Measurements from ENCODE around the gene DHRS2. TPM values are rescaled to one million over a fixed set of nuclear protein-coding genes. Genes with fewer than 3 reads are reported as not detected.

Gene DHRS2
- total and polyA plus RNA-seq, 4 experiments from 2014 or later, result not detected

GRCh38 chr14:23600806-23601205 lies 35.4 kb upstream of the DHRS2 start:
- POLR2A ChIA-PET (ENCODE audit: partially characterized antibody), result no interaction called here
- H3K9me3 Mint-ChIP-seq, result peaks cover 0 to 15% (median 4%) of the 10 kb centered on the region in 8 donors
- intact Hi-C loops (cut with micrococcal nuclease), result no loop called here
- H3K27ac ChIP-seq (ENCODE audit: low read depth, low read length), result no peak overlapping the region
- no peak overlapping the region for H3K4me3 ChIP-seq (ENCODE audit: low read length in 2 of 2)
- H3K4me1 ChIP-seq (ENCODE audit: insufficient read depth, low read length), result no peaks in the 10 kb centered on the region
- H3K9me3 ChIP-seq (ENCODE audit: control insufficient read depth in 1 of 2, low read length in 2 of 2), result no peaks in the 10 kb centered on the region
- no peaks in the 10 kb centered on the region for H3K36me3 ChIP-seq (ENCODE audit: insufficient read depth, low read length)
- CTCF ChIA-PET (ENCODE audit: partially characterized antibody), result interaction anchor here (1.0 to 3.0 kb wide), 4 partner anchors 10 to 310 kb away, joined by 3 to 10 read pairs (median 8); no protein-coding TSS in a partner anchor
- H3K27ac Mint-ChIP-seq, result no peak overlapping the region
- H3K27me3 ChIP-seq (ENCODE audit: insufficient read depth, low read length), result no peaks in the 10 kb centered on the region
- no peak overlapping the region for H3K4me3 Mint-ChIP-seq
- DNase-seq, result no peak
- no peaks in the 10 kb centered on the region for H3K27me3 Mint-ChIP-seq
- H3K4me1 Mint-ChIP-seq, result peaks cover 0 to 4% (median 2%) of the 10 kb centered on the region in 4 donors
- peaks cover 0 to 11% of the 10 kb centered on the region in 2 donors for H3K36me3 Mint-ChIP-seq

GRCh38 chr14:23601424-23601823 lies 34.7 kb upstream of the DHRS2 start:
- Histone ChIP-seq H3K36me3 (ENCODE audit: insufficient read depth, low read length) (no peaks in the 10 kb centered on the region), H3K4me3 (ENCODE audit: low read length in 2 of 2) (no peak overlapping the region), H3K27me3 (ENCODE audit: insufficient read depth, low read length) (no peaks in the 10 kb centered on the region), H3K9me3 (ENCODE audit: control insufficient read depth in 1 of 2, low read length in 2 of 2) (no peaks in the 10 kb centered on the region), H3K4me1 (ENCODE audit: insufficient read depth, low read length) (no peaks in the 10 kb centered on the region), H3K27ac (ENCODE audit: low read depth, low read length) (no peak overlapping the region)
- ChIA-PET POLR2A (ENCODE audit: partially characterized antibody) (no interaction called here), CTCF (ENCODE audit: partially characterized antibody) (interaction anchor here (1.0 to 3.0 kb wide), 4 partner anchors 10 to 309 kb away, joined by 3 to 10 read pairs (median 8); no protein-coding TSS in a partner anchor)
- no peak for DNase-seq
- H3K4me3 Mint-ChIP-seq, result no peak overlapping the region
- peaks cover 1 to 5% (median 2%) of the 10 kb centered on the region in 4 donors for H3K4me1 Mint-ChIP-seq
- peaks cover 0 to 11% of the 10 kb centered on the region in 2 donors for H3K36me3 Mint-ChIP-seq
- no peak overlapping the region for H3K27ac Mint-ChIP-seq
- peaks cover 0 to 15% (median 4%) of the 10 kb centered on the region in 8 donors for H3K9me3 Mint-ChIP-seq
- H3K27me3 Mint-ChIP-seq, result no peaks in the 10 kb centered on the region
- intact Hi-C loops (cut with micrococcal nuclease), result no loop called here

DNA sequence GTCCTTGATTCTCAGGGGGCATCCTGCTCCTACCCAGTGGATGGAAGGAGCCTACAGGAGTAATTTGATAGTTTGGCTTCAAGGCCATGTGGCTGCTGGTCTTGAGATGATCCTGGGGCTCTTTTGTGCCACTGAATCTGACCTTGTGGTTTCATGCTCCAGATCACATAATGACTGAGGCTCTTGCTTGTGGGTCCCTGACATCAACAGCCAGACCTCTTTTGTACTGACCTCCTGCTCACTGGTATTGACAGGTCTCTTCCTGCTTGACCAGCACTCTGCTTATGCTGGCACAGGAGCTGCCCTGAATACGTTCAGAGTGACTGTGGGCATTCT lies 34.4 kb upstream of the DHRS2 start:
- intact Hi-C loops (cut with micrococcal nuclease), result no loop called here
- DNase-seq, result no peak
- Histone ChIP-seq H3K27ac (ENCODE audit: low read depth, low read length) (no peak overlapping the region), H3K36me3 (ENCODE audit: insufficient read depth, low read length) (no peaks in the 10 kb centered on the region), H3K9me3 (ENCODE audit: control insufficient read depth in 1 of 2, low read length in 2 of 2) (no peaks in the 10 kb centered on the region), H3K4me3 (ENCODE audit: low read length in 2 of 2) (no peak overlapping the region), H3K27me3 (ENCODE audit: insufficient read depth, low read length) (no peaks in the 10 kb centered on the region), H3K4me1 (ENCODE audit: insufficient read depth, low read length) (no peaks in the 10 kb centered on the region)
- Mint-ChIP-seq H3K4me3 (no peak overlapping the region), H3K9me3 (peaks cover 0 to 15% (median 4%) of the 10 kb centered on the region in 8 donors), H3K4me1 (peaks cover 1 to 5% (median 4%) of the 10 kb centered on the region in 4 donors), H3K36me3 (peaks cover 0 to 11% of the 10 kb centered on the region in 2 donors), H3K27ac (no peak overlapping the region), H3K27me3 (peaks cover 0 to 2% of the 10 kb centered on the region in 2 donors)
- CTCF ChIA-PET (ENCODE audit: partially characterized antibody), result interaction anchor here (1.0 to 3.0 kb wide), 4 partner anchors 9 to 309 kb away, joined by 3 to 10 read pairs (median 8); no protein-coding TSS in a partner anchor
- POLR2A ChIA-PET (ENCODE audit: partially characterized antibody), result no interaction called here

DNA sequence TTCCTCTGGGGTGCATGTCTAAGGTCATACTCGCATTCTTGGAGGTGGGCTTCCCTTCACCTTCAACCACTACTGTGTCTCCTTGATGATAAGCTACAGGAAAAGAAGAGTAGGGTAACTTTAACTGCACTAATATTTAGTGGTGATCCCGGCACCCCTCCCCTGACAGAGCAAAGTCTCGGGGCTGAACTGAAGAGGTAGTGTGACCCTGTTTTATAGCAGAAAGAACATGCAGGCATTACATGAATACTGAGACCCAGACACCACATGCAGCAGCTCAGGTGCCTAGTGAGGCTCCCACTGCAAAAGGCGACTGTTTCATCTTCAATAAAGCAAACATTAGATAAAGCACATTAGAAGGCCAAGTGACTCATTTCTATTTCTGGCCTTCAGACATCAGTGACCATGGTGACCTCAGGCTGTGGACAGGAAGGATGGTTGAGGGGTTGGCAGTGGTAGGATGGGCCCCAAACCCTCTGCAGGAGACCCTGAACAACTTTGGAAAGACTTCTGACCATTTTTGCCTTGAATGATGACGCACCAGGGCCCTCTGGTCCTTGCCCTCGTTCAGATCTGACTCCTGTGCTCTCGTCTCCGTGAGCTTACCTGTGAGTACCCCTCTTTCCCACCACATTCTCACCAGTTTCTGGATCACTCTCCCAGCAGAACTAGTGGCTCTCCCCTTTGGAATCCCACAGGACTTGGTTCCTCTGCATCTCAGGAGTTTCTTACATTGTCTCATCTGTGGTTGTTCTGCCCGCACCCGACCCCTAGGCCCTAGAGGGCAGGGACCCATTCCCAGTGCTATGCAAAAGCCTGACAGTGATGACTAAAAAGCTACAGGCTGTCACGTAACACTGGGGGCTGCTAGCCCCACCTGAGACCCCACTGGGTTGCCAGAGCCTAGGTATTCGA lies 33.7 kb upstream of the DHRS2 start:
- Mint-ChIP-seq H3K4me3 (no peak overlapping the region), H3K36me3 (peaks cover 0 to 11% of the 10 kb centered on the region in 2 donors), H3K4me1 (peaks cover 1 to 5% (median 4%) of the 10 kb centered on the region in 4 donors), H3K27me3 (peaks cover 0 to 2% of the 10 kb centered on the region in 2 donors), H3K27ac (no peak overlapping the region), H3K9me3 (peaks cover 0 to 15% (median 4%) of the 10 kb centered on the region in 8 donors)
- no peaks in the 10 kb centered on the region for H3K36me3 ChIP-seq (ENCODE audit: insufficient read depth, low read length)
- DNase-seq, result no peak
- H3K27me3 ChIP-seq (ENCODE audit: insufficient read depth, low read length), result no peaks in the 10 kb centered on the region
- H3K9me3 ChIP-seq (ENCODE audit: control insufficient read depth in 1 of 2, low read length in 2 of 2), result no peaks in the 10 kb centered on the region
- ChIA-PET POLR2A (ENCODE audit: partially characterized antibody) (no interaction called here), CTCF (ENCODE audit: partially characterized antibody) (interaction anchor here (1.9 kb wide), 1 partner anchor 30 kb away, joined by 10 read pairs; no protein-coding TSS in a partner anchor)
- H3K27ac ChIP-seq (ENCODE audit: low read depth, low read length), result no peak overlapping the region
- H3K4me3 ChIP-seq (ENCODE audit: low read length in 2 of 2), result no peak overlapping the region
- intact Hi-C loops (cut with micrococcal nuclease), result no loop called here
- H3K4me1 ChIP-seq (ENCODE audit: insufficient read depth, low read length), result no peaks in the 10 kb centered on the region

- no peak for DNase-seq
- Histone ChIP-seq H3K36me3 (ENCODE audit: insufficient read depth, low read length) (no peaks in the 10 kb centered on the region), H3K27me3 (ENCODE audit: insufficient read depth, low read length) (no peaks in the 10 kb centered on the region), H3K4me1 (ENCODE audit: insufficient read depth, low read length) (no peaks in the 10 kb centered on the region), H3K9me3 (ENCODE audit: control insufficient read depth in 1 of 2, low read length in 2 of 2) (no peaks in the 10 kb centered on the region), H3K27ac (ENCODE audit: low read depth, low read length) (no peak overlapping the region), H3K4me3 (ENCODE audit: low read length in 2 of 2) (no peak overlapping the region)
- intact Hi-C loops (cut with micrococcal nuclease), result no loop called here
- H3K36me3 Mint-ChIP-seq, result peaks cover 0 to 11% of the 10 kb centered on the region in 2 donors
- peaks cover 1 to 5% (median 4%) of the 10 kb centered on the region in 4 donors for H3K4me1 Mint-ChIP-seq
- H3K4me3 Mint-ChIP-seq, result no peak overlapping the region
- H3K27ac Mint-ChIP-seq, result no peak overlapping the region
- POLR2A ChIA-PET (ENCODE audit: partially characterized antibody), result no interaction called here
- peaks cover 0 to 15% (median 4%) of the 10 kb centered on the region in 8 donors for H3K9me3 Mint-ChIP-seq
- CTCF ChIA-PET (ENCODE audit: partially characterized antibody), result interaction anchor here (1.5 to 1.9 kb wide), 2 partner anchors 14 to 29 kb away, joined by 5 to 10 read pairs; no protein-coding TSS in a partner anchor
- peaks cover 0 to 2% of the 10 kb centered on the region in 2 donors for H3K27me3 Mint-ChIP-seq
Measured at GRCh38 chr14:23603103-23603502, 33.1 kb upstream of the DHRS2 start.

DNA sequence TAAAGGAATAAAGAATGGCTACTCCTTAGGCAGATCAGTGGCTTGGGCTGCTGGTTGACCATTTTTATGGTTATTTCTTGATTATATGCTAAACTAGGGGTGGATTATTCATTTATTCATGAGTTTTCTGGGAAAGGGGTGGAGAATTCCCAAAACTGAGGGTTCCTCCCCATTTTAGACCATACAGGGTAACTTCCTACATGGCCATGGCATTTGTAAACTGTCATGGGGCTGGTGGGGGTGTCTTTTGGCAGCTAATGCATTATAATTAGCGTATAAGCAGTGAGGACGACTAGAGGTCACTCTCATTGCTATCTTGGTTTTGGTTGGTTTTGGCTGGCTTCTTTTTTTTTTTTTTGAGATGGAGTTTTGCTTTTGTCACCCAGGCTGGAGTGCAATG lies 32.0 kb upstream of the DHRS2 start:
- no peak overlapping the region for H3K4me3 ChIP-seq (ENCODE audit: low read length in 2 of 2)
- ChIA-PET CTCF (ENCODE audit: partially characterized antibody) (interaction anchor here (1.5 to 1.9 kb wide), 2 partner anchors 15 to 28 kb away, joined by 5 to 10 read pairs; no protein-coding TSS in a partner anchor), POLR2A (ENCODE audit: partially characterized antibody) (no interaction called here)
- no peaks in the 10 kb centered on the region for H3K9me3 ChIP-seq (ENCODE audit: control insufficient read depth in 1 of 2, low read length in 2 of 2)
- Mint-ChIP-seq H3K9me3 (peaks cover 0 to 15% (median 4%) of the 10 kb centered on the region in 8 donors), H3K27me3 (peaks cover 0 to 2% of the 10 kb centered on the region in 2 donors), H3K36me3 (peaks cover 0 to 10% of the 10 kb centered on the region in 2 donors), H3K4me1 (peaks cover 5 to 11% (median 9%) of the 10 kb centered on the region in 4 donors), H3K4me3 (no peak overlapping the region), H3K27ac (no peak overlapping the region)
- intact Hi-C loops (cut with micrococcal nuclease), result no loop called here
- no peak for DNase-seq
- peaks cover 4% of the 10 kb centered on the region for H3K4me1 ChIP-seq (ENCODE audit: insufficient read depth, low read length)
- H3K27ac ChIP-seq (ENCODE audit: low read depth, low read length), result no peak overlapping the region
- no peaks in the 10 kb centered on the region for H3K27me3 ChIP-seq (ENCODE audit: insufficient read depth, low read length)
- H3K36me3 ChIP-seq (ENCODE audit: insufficient read depth, low read length), result no peaks in the 10 kb centered on the region

DNA sequence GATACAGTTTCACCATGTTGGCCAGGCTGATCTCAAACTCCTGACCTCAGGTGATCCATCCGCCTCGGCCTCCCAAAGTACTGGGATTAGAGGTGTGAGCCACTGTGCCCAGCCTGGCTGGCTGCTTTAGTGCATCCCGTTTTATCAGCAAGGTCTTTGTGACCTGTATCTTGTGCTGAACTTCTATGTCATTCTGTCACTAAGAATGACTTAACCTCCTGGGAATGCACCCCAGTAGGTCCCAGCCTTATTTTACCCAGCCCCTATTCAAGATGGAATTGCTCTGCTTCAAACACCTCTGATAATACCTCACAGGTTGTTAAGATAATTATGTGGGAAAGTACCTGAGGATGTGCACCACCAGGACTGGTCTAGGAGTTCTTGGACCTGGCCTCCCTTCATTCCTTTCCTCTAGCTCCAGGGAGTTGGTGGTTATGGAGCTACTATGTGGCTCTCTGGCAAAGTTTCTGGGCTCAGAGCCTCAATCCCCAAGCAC lies 31.4 kb upstream of the DHRS2 start:
- Mint-ChIP-seq H3K36me3 (peaks cover 0 to 5% of the 10 kb centered on the region in 2 donors), H3K4me1 (peaks cover 10 to 17% (median 13%) of the 10 kb centered on the region in 4 donors), H3K4me3 (no peak overlapping the region), H3K9me3 (peaks cover 0 to 11% (median 3%) of the 10 kb centered on the region in 8 donors), H3K27me3 (peaks cover 0 to 2% of the 10 kb centered on the region in 2 donors), H3K27ac (no peak overlapping the region)
- Histone ChIP-seq H3K4me3 (ENCODE audit: low read length in 2 of 2) (no peak overlapping the region), H3K9me3 (ENCODE audit: control insufficient read depth in 1 of 2, low read length in 2 of 2) (no peaks in the 10 kb centered on the region), H3K27me3 (ENCODE audit: insufficient read depth, low read length) (no peaks in the 10 kb centered on the region), H3K27ac (ENCODE audit: low read depth, low read length) (no peak overlapping the region), H3K4me1 (ENCODE audit: insufficient read depth, low read length) (peaks cover 10% of the 10 kb centered on the region), H3K36me3 (ENCODE audit: insufficient read depth, low read length) (no peaks in the 10 kb centered on the region)
- intact Hi-C loops (cut with micrococcal nuclease), result no loop called here
- no peak for DNase-seq
- CTCF ChIA-PET (ENCODE audit: partially characterized antibody), result interaction anchor here (1.5 to 2.6 kb wide), 3 partner anchors 16 to 27 kb away, joined by 5 to 12 read pairs (median 6); no protein-coding TSS in a partner anchor
- POLR2A ChIA-PET (ENCODE audit: partially characterized antibody), result no interaction called here

All from CD4-positive, alpha-beta memory T cell (primary cell).